Gastroesophageal sphincter (tissue), 4 donors: Measurements from ENCODE around the gene KRTAP8-1. TPM values are rescaled to one million over a fixed set of nuclear protein-coding genes. Genes with fewer than 3 reads are reported as not detected.

Experiments used
- ATAC-seq: fragments of 150-250 bp; one replicate; pipeline ENCODE4 v1.9.1; 2016; ENCODE audit warnings: mild to moderate bottlenecking, moderate library complexity
- H3K27ac ChIP-seq, 4 donors: fragments of 200-600 bp; sonication (generic) in 3 of 4; 1 replicate in 3 of 4; 2 replicates in 1 of 4; pipeline ENCODE4 v1.5.1; 2016 to 2019
- H3K27me3 ChIP-seq: fragments of 200-600 bp; sonication (generic); one replicate; pipeline ENCODE4 v1.5.1; 2019
- H3K36me3 ChIP-seq, 2 donors: fragments of 200-600 bp; sonication (generic); one replicate each; pipeline ENCODE4 v1.5.1; 2019; ENCODE audit warnings: control low read depth in 1 of 2
- H3K4me1 ChIP-seq, 3 donors: fragments of 200-600 bp; sonication (generic); 1 replicate in 2 of 3; 2 replicates in 1 of 3; pipeline ENCODE4 v1.5.1; 2016 to 2019; ENCODE audit warnings: control low read depth in 2 of 3
- H3K4me3 ChIP-seq, 2 donors: fragments of 200-600 bp; sonication (generic); one replicate each; pipeline ENCODE4 v1.5.1; 2019; ENCODE audit warnings: mild to moderate bottlenecking in 1 of 2, moderate library complexity in 1 of 2
- H3K9me3 ChIP-seq, 3 donors: fragments of 200-600 bp; sonication (generic); one replicate each; pipeline ENCODE4 v1.5.1; 2017 to 2019; ENCODE audit warnings: control low read depth in 2 of 3
- CTCF ChIP-seq, 4 experiments: fragments of 200-600 bp in 2 of 4; fragments of 450-650 bp in 2 of 4; sonication (generic) in 1 of 4; IDR thresholded peaks; one replicate each; pipeline ENCODE4 v1.5.1; 2017 to 2019; ENCODE audit warnings: antibody characterized with exemption in 4 of 4, mild to moderate bottlenecking in 2 of 4, moderate library complexity in 2 of 4
- EP300 ChIP-seq: sonication (generic); formaldehyde crosslinking; IDR thresholded peaks from one replicate; pipeline ENCODE4 v1.6.1; 2017; ENCODE audit warnings: antibody characterized with exemption, mild to moderate bottlenecking
- POLR2A ChIP-seq, 2 donors: fragments of 450-650 bp; IDR thresholded peaks; one replicate each; pipeline ENCODE4 v1.6.1; 2017; ENCODE audit warnings: antibody characterized with exemption in 2 of 2, mild to moderate bottlenecking in 2 of 2, moderate library complexity in 1 of 2
- POLR2AphosphoS5 ChIP-seq: sonication (generic); formaldehyde crosslinking; IDR thresholded peaks from one replicate; pipeline ENCODE4 v1.6.1; 2017; ENCODE audit warnings: antibody characterized with exemption
- WGBS, 2 donors: methylation state at CpG; one replicate each; pipeline ENCODE4 v1.1.5; 2018; ENCODE audit warnings: low coverage in 1 of 2; 5-methylcytosine and 5-hydroxymethylcytosine counted together
- total RNA-seq, 4 donors: library from RNA; depleted of rRNA; stranded (reverse); fragments of >200 nt; gene quantifications; one replicate each; pipeline ENCODE4 v1.1.0, GENCODE V29; 2016

The KRTAP8-1 gene
- total RNA-seq, 4 donors from 2014 or later, result not detected

DNA sequence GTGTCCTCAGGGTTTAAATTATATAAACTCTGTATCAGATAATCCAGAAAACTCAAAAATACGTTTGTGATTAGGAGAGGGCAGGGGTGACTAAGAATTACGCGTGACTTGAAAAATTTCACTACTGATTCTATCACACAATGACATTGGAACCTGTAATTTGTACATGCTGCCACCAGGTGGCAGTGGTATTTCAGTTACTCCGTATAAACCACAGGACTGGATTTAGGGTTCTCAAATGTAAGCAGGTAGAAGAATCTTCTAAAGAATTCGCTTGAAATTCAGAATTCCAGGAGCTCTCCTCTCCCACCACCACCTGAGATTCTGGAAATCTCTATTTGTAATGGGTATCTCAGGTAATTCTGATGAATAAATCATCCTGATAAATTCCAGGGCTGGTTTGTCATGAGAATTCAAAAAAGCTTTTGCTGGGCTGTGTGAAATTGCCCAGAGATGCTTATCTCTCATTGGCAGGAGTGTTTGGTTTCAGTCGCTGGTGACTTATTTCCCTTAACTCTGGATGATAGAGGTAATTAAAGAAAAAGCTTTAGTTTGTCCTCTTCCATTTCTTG lies 18.2 kb upstream of the KRTAP8-1 start:
- H3K9me3 ChIP-seq, result peaks cover 0 to 16% (median 0%) of the 10 kb centered on the region in 3 donors
- TF ChIP-seq POLR2AphosphoS5 (no peak), POLR2A (IDR thresholded peaks at IDR 0.05) (no peak), EP300 (no peak), CTCF (IDR thresholded peaks at IDR 0.05) (peak in 2 of 4 experiments; percentile 14 to 32)
- H3K27me3 ChIP-seq, result no peaks in the 10 kb centered on the region
- ATAC-seq, result no peak
- WGBS, 2 donors, result 27 to 45% methylated on average over 4 to 6 of the region's 6 CpGs
- H3K36me3 ChIP-seq, result no peaks in the 10 kb centered on the region
- no peak overlapping the region for H3K4me3 ChIP-seq
- no peak overlapping the region for H3K27ac ChIP-seq
- no peaks in the 10 kb centered on the region for H3K4me1 ChIP-seq

GRCh38 chr21:30829659-30830058 lies 16.6 kb upstream of the KRTAP8-1 start, which contains the start of gene KRTAP7-1:
TSS of gene KRTAP7-1 (minus strand) at chr21:30829759. CDS start at chr21:30829698, 61 bp downstream.
- Histone ChIP-seq H3K9me3 (peaks cover 0 to 16% (median 0%) of the 10 kb centered on the region in 3 donors), H3K27me3 (no peaks in the 10 kb centered on the region), H3K4me1 (no peaks in the 10 kb centered on the region), H3K4me3 (no peak within 1 kb of the TSS), H3K36me3 (no peaks in the 10 kb centered on the region), H3K27ac (no peak within 1 kb of the TSS)
- TF ChIP-seq POLR2AphosphoS5, result no peak
- TF ChIP-seq CTCF (IDR thresholded peaks at IDR 0.05), result no peak
- ATAC-seq, result no peak
- 74 to 86% methylated on average over 4 of the region's 4 CpGs for WGBS, 2 donors

DNA sequence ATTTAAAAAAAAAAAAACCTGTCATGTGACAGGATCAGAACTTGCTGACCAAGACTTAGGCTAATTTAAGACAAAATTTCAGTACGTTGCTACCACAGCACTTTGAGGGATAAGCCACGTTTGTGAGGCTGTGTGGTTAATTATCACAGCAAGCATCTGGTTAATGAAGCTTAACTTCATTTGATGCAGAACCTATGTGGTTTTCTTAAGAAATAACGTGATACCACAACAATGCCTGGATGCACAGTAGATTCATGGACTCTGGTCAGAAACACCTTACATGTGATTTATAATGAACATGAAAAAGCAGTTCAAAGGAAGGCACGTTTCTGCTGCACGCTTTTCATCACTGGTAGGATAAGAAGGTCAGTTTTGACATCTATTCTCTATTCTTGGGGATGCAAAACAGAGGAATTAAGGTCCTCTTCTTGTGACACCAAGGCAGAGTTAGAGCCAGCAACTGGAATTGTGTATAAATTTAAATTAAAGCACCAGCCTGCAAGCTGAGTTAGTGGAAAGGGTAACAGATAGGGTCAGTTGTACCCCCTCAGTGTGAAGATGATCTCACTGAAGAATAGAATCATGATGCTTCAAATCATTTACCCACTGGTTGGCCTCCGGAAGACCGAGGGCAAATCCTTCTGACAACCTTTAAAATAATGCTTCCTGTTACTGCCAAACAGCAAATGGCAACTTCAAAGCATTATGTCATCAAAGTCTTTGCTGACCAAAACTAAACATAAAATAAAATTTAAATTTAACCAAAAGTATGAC lies 6.0 kb upstream of the KRTAP8-1 start:
- H3K27ac ChIP-seq, result no peak overlapping the region
- no peak overlapping the region for H3K4me3 ChIP-seq
- 52 to 55% methylated on average over 7 of the region's 7 CpGs for WGBS, 2 donors
- no peak for ATAC-seq
- H3K4me1 ChIP-seq, result no peaks in the 10 kb centered on the region
- H3K36me3 ChIP-seq, result no peaks in the 10 kb centered on the region
- no peaks in the 10 kb centered on the region for H3K9me3 ChIP-seq
- H3K27me3 ChIP-seq, result no peaks in the 10 kb centered on the region
- TF ChIP-seq POLR2A (IDR thresholded peaks at IDR 0.05), result no peak
- TF ChIP-seq EP300, result no peak
- TF ChIP-seq CTCF (IDR thresholded peaks at IDR 0.05), result no peak

- H3K4me1 ChIP-seq, result no peaks in the 10 kb centered on the region
- TF ChIP-seq POLR2A (IDR thresholded peaks at IDR 0.05) (no peak), CTCF (IDR thresholded peaks at IDR 0.05) (no peak), POLR2AphosphoS5 (no peak), EP300 (no peak)
- 100% methylated on average over 1 of the region's 1 CpG; no CpG with 5 or more reads in 1 of the 2 donors for WGBS, 2 donors
These were observed 12.5 kb downstream of the KRTAP8-1 start for GRCh38 chr21:30800605-30801004.

More at GRCh38 chr21:30800605-30801004, 12.5 kb downstream of the KRTAP8-1 start:
- Histone ChIP-seq H3K36me3 (no peaks in the 10 kb centered on the region), H3K27ac (no peak overlapping the region), H3K27me3 (no peaks in the 10 kb centered on the region), H3K9me3 (no peaks in the 10 kb centered on the region), H3K4me3 (no peak overlapping the region)
- no peak for ATAC-seq
